Activated CD8-positive, alpha-beta T cell treated with anti-CD3 and anti-CD28 coated beads, Interleukin-2, amount 10 ng/mL, durations not matched to agents 7 days and 5 days (primary cell): ENCODE measurements around the gene CTNNA3. TPM values are rescaled to one million over a fixed set of nuclear protein-coding genes. Genes with fewer than 3 reads are reported as not detected.

Source experiments
- ATAC-seq: fragments of 150-1000 bp; cut with Tn5 transposase; one replicate; pipeline ENCODE4 v1.10.0; 2021; ENCODE audit warnings: moderate library complexity
- CTCF ChIA-PET: fragments of 350-600 bp; sonication (Branson Sonifier 250); formaldehyde crosslinking; loops from one replicate; lab custom pipeline; 2021; ENCODE audit warnings: antibody characterized with exemption; lab: Charles Lee
- POLR2A ChIA-PET: fragments of 350-600 bp; sonication (Branson Sonifier 250); formaldehyde crosslinking; loops from one replicate; lab custom pipeline; 2021; ENCODE audit warnings: antibody characterized with exemption; lab: Charles Lee
- DNase-seq: peaks from one replicate; pipeline ENCODE4 v3.0.0-alpha.2; 2020
- H3K27ac Mint-ChIP-seq: one replicate; pipeline ENCODE4 v1.8.0; 2021; ENCODE audit warnings: mild to moderate bottlenecking, mixed read lengths
- H3K27me3 Mint-ChIP-seq: one replicate; pipeline ENCODE4 v1.8.0; 2021; ENCODE audit warnings: low read depth, mixed read lengths
- H3K36me3 Mint-ChIP-seq: one replicate; pipeline ENCODE4 v1.8.0; 2021; ENCODE audit warnings: low read depth, mixed read lengths
- H3K4me1 Mint-ChIP-seq: one replicate; pipeline ENCODE4 v1.8.0; 2021; ENCODE audit warnings: low read depth, mixed read lengths
- H3K4me3 Mint-ChIP-seq: one replicate; pipeline ENCODE4 v1.8.0; 2021; ENCODE audit warnings: mild to moderate bottlenecking, mixed read lengths
- H3K9me3 Mint-ChIP-seq: one replicate; pipeline ENCODE4 v1.8.0; 2022; ENCODE audit warnings: mixed read lengths; ENCODE audit not compliant: insufficient read depth
- total RNA-seq, 2 experiments: library from RNA; stranded (reverse); gene quantifications; one replicate each; pipeline ENCODE4 v1.2.3, GENCODE V29; 2021

Gene CTNNA3
- total RNA-seq, 2 experiments from 2014 or later: 1.3 to 2.6 TPM

DNA sequence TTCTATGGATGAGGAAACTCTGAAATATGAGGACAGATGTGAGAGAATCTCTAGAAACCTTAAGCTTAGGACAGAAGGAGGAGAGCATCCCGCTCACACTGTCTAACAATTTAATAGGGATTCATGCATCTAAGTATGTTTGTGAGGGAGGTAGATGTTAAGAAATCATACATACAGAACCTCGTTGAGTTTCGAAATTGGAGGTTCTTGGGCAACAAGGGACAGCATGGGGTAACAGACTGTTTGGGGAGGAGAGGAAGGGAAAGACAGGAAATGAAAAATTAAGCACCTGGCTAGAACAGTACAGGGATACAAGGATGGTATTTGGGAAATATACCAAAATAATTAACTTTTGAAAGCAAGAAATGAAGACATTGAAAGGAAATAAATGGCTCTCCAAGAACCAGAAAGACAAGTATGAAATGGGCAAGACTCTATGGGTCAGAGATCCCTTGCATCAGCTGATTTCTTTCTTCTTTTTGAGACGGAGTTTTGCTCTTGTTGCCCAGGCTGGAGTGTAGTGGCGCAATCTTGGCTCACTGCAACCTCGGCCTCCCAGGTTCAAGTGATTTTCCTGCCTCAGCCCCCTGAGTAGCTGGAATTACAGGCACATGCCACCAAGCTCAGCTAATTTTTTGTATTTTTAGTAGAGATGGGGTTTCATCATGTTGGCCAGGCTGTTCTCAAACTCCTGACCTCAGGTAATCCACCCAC, 207.9 kb downstream of the CTNNA3 start:
- CTCF ChIA-PET: interaction anchor here (1.1 kb wide), 1 partner anchor 10 kb away, joined by 4 read pairs; no protein-coding TSS in a partner anchor
- Mint-ChIP-seq H3K27ac (no peak overlapping the region), H3K27me3 (no peaks in the 10 kb centered on the region), H3K4me3 (no peak overlapping the region), H3K36me3 (no peaks in the 10 kb centered on the region), H3K9me3 (no peaks in the 10 kb centered on the region), H3K4me1 (no peaks in the 10 kb centered on the region)
- ATAC-seq (no peak), DNase-seq (no peak)
- POLR2A ChIA-PET: no interaction called here

DNA sequence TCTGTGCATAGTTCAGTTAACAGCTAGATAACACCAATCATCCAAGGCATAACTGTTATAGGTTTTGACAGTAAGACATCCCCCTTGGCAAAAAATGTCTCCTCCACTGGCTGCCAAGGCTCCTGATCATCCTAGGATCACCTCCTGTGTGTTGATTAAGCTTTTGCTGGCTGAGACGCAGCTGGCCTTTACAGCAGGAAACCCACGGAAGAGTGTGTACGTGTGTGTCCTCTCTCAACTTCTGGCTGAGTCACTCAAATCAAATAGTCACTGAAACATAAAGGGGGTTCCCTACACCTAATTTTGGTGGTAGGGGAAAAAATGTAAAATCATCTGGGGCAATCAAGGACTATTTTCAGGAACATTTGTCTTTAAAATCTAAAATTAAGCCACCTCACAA, 208.8 kb downstream of the CTNNA3 start:
- ATAC-seq (no peak), DNase-seq (no peak)
- H3K27me3 Mint-ChIP-seq: no peaks in the 10 kb centered on the region
- H3K9me3 Mint-ChIP-seq: no peaks in the 10 kb centered on the region
- POLR2A ChIA-PET: no interaction called here
- no peak overlapping the region for H3K27ac Mint-ChIP-seq
- H3K4me1 Mint-ChIP-seq: no peaks in the 10 kb centered on the region
- no peaks in the 10 kb centered on the region for H3K36me3 Mint-ChIP-seq
- CTCF ChIA-PET: interaction anchor here (1.1 kb wide), 1 partner anchor 9 kb away, joined by 4 read pairs; no protein-coding TSS in a partner anchor
- no peak overlapping the region for H3K4me3 Mint-ChIP-seq

DNA sequence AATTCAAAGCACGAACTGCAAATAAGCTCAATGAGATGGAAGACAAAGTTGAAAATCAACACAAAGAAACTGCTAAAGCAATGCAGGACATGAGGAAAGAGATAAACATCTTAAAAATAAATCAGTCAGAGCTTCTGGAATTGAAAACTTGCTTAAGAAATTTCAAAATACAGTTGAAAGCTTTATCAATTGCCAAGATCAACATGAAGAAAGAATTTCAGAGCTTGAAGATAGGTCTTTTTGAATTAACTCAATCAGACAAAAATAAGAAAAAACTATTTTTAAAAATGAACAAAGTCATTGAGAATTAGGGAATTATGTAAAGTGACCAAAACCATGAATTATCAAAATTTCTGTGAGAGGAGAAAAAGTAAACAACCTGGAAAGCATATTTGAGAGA, 218.1 kb downstream of the CTNNA3 start:
- no peak for ATAC-seq
- ChIA-PET CTCF (interaction anchor here (0.8 kb wide), 1 partner anchor 9 kb away, joined by 4 read pairs; no protein-coding TSS in a partner anchor), POLR2A (no interaction called here)
- H3K36me3 Mint-ChIP-seq: no peaks in the 10 kb centered on the region
- H3K4me1 Mint-ChIP-seq: no peaks in the 10 kb centered on the region
- no peak overlapping the region for H3K27ac Mint-ChIP-seq
- peaks cover 21% of the 10 kb centered on the region for H3K9me3 Mint-ChIP-seq
- DNase-seq: no peak
- no peaks in the 10 kb centered on the region for H3K27me3 Mint-ChIP-seq
- no peak overlapping the region for H3K4me3 Mint-ChIP-seq

DNA sequence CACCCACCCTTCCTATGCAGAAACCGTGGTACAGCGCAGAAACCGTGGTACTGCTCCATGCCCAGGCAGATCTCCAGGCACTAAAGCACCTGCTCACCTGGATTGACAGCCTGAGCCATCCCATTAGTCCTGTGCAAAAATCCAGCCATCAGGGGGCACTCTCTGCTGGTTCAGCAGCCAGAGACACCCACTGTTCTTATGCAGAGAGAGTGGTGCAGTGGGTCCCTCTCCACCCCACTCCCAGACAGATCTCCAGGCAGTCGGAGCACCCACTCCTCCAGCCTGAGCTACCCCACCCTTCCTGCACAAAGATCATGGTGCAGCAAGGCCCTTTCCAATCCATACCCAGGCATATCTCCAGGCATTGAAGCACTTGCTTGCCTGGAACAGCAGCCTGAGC, 219.8 kb downstream of the CTNNA3 start:
- Mint-ChIP-seq H3K36me3 (no peaks in the 10 kb centered on the region), H3K27me3 (no peaks in the 10 kb centered on the region), H3K4me1 (no peaks in the 10 kb centered on the region), H3K9me3 (peaks cover 21% of the 10 kb centered on the region), H3K27ac (no peak overlapping the region), H3K4me3 (no peak overlapping the region)
- ChIA-PET CTCF (no interaction called here), POLR2A (no interaction called here)
- no peak for DNase-seq
- no peak for ATAC-seq

DNA sequence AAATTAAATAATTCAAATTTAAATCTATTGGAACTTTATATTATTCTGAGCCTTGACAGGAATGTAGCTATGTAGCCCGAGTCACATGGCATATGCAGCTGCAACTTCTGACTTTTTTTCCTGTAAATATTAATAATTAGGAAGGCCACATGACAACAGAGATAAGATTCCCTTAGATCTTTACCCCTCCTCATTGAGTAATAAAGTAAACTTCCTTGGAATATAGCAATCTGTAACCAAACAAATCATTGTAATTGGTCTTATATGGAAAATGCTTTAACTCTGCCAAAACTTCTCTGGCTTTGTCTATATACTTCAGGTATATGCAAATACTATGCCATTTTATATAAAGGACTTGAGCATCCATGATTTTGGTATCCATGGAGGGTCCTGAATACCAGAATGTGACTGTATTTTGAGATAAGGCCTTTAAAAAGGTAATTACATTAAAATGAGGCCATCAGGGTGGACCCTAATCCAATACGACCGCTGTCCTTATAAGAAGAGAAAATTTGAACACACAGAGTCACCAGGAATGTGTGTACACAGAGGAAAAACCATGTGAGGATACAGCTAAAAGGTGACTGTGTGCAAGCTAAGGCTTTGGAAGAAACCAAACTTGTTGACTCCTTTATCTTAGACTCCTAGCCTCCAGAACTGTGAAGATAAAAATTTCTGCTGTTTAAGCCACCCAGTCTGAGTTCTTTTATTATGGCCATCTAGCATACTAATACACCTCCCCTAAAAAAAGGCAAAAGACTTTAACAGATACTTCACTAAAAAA, 222.0 kb downstream of the CTNNA3 start:
- ATAC-seq (no peak), DNase-seq (no peak)
- ChIA-PET CTCF (no interaction called here), POLR2A (no interaction called here)
- Mint-ChIP-seq H3K9me3 (peaks cover 14% of the 10 kb centered on the region), H3K4me3 (no peak overlapping the region), H3K27ac (no peak overlapping the region), H3K27me3 (no peaks in the 10 kb centered on the region), H3K36me3 (no peaks in the 10 kb centered on the region), H3K4me1 (no peaks in the 10 kb centered on the region)

DNA sequence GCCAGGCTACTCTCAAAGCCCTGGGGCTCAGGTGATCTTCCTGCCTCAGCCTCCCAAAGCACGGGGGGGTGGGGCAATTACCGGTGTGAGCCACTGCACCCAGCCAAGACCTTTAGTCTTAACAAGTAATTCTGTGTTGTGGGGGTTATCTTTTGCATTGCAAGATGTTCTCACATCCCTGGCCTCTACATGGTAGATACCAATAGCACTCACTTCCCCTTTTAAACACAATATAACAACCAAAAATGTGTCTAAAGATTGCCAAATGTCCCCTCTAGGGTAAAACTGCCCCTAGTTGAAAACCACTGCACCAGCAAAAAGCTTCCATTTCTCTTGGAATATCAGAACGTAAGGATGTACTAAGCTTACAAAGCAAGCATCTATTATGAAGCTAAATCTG, 225.0 kb downstream of the CTNNA3 start:
- Mint-ChIP-seq H3K4me3 (no peak overlapping the region), H3K27me3 (no peaks in the 10 kb centered on the region), H3K4me1 (no peaks in the 10 kb centered on the region), H3K36me3 (no peaks in the 10 kb centered on the region), H3K27ac (no peak overlapping the region), H3K9me3 (no peaks in the 10 kb centered on the region)
- ChIA-PET CTCF (no interaction called here), POLR2A (no interaction called here)
- ATAC-seq (no peak), DNase-seq (no peak)

DNA sequence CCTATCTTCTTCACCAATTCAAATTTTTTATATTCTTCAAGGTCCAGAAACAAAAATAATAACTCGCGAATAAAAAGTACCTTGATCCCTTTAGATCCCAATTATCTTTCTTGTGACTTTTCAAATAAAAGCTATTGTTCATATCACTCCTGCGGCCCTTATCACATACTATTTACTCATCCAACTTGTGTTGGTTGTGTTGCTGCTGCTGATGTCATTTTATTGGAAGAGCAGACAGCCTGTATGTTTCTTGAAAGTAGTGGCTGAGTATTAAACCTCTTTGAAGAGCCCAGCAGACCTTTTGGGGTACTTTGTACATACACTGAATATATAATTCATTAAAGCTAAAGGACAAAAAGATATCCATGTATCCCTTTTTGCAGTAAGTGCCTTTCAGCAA, 231.7 kb downstream of the CTNNA3 start:
- no peaks in the 10 kb centered on the region for H3K27me3 Mint-ChIP-seq
- H3K9me3 Mint-ChIP-seq: no peaks in the 10 kb centered on the region
- H3K27ac Mint-ChIP-seq: no peak overlapping the region
- POLR2A ChIA-PET: no interaction called here
- CTCF ChIA-PET: no interaction called here
- ATAC-seq (no peak), DNase-seq (no peak)
- H3K4me1 Mint-ChIP-seq: no peaks in the 10 kb centered on the region
- no peak overlapping the region for H3K4me3 Mint-ChIP-seq
- no peaks in the 10 kb centered on the region for H3K36me3 Mint-ChIP-seq

DNA sequence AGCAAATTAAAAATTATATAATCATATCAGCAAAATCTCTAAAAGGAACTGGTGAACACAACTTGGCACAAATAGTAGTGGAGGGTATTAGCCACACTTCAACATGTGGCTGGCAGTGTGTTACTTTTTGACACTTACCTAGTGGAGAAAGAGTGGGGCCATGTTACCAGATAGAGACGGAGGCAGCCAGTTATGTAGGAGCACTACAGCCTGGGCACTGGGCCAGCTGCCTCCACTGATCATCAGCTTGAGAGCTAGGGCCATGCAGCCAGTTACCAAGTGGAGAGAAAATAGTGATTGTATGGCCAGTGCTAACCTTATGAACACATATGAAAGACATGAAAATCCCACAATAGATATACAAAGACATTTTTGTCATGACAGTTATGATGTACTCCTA, 243.1 kb downstream of the CTNNA3 start:
- ChIA-PET CTCF (no interaction called here), POLR2A (no interaction called here)
- H3K9me3 Mint-ChIP-seq: no peaks in the 10 kb centered on the region
- no peak overlapping the region for H3K4me3 Mint-ChIP-seq
- no peaks in the 10 kb centered on the region for H3K36me3 Mint-ChIP-seq
- no peaks in the 10 kb centered on the region for H3K27me3 Mint-ChIP-seq
- DNase-seq: no peak
- H3K27ac Mint-ChIP-seq: no peak overlapping the region
- ATAC-seq: no peak
- H3K4me1 Mint-ChIP-seq: no peaks in the 10 kb centered on the region

DNA sequence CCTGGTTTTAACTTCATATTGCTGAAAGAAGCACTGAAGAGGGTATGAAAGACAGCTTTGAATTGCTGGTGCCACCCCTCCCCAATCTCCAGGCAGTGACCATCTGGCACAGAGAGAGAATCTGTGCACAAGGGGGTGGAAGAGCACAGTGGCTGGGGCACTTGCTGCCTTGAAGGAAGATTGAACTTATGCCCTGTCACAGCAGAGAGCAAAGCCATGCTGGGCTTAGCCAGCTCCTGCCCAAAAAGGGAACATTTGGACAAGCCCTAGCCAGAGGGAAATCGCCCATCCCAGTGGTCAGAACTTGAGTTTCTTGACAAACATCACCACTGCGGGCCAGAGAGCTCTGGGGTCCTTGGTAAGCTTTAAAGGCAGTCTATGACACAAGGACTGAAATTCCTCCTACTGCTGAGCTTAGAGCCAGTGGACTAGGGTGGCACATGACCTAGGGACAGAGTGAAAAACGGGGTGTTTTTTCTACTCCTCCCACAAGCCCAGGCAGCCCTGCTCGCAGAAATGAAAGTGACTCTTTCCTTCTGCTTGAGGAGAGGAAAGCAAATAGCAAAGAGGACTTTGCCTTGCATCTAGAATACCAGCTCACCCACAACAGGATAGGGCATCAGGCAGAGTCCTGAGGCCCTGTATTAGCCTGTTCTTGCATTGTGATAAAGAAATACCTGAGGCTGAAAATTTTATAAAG, 257.2 kb downstream of the CTNNA3 start:
- CTCF ChIA-PET: no interaction called here
- no peak for ATAC-seq

DNA sequence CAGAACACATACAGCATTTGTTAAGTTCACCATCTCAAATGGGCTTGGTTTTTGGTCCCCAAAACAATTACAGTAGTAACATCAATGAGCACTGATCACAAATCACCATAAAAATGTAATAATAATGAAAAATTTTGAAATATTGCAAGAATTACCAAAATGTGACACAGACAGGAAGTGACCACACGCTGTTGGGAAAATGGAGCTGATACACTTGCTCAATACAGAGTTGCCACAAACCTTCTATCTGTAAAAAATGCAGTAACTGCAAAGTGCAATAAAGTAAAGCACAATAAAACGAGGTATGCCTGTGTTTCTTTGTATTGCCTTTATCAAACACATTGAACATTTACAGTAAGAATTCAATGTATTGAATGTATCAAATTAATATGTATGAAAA, 262.7 kb downstream of the CTNNA3 start:
- ChIA-PET POLR2A (no interaction called here), CTCF (no interaction called here)
- Mint-ChIP-seq H3K27ac (no peak overlapping the region), H3K4me1 (no peaks in the 10 kb centered on the region), H3K4me3 (no peak overlapping the region), H3K9me3 (no peaks in the 10 kb centered on the region), H3K27me3 (no peaks in the 10 kb centered on the region), H3K36me3 (no peaks in the 10 kb centered on the region)
- ATAC-seq: no peak
- no peak for DNase-seq

More for the DNA sequence above, 257.2 kb downstream of the CTNNA3 start:
- H3K27ac Mint-ChIP-seq: no peak overlapping the region
- H3K9me3 Mint-ChIP-seq: peaks cover 9% of the 10 kb centered on the region
- H3K27me3 Mint-ChIP-seq: no peaks in the 10 kb centered on the region
- no peak for DNase-seq
- POLR2A ChIA-PET: no interaction called here
- no peak overlapping the region for H3K4me3 Mint-ChIP-seq
- H3K36me3 Mint-ChIP-seq: no peaks in the 10 kb centered on the region
- no peaks in the 10 kb centered on the region for H3K4me1 Mint-ChIP-seq

DNA sequence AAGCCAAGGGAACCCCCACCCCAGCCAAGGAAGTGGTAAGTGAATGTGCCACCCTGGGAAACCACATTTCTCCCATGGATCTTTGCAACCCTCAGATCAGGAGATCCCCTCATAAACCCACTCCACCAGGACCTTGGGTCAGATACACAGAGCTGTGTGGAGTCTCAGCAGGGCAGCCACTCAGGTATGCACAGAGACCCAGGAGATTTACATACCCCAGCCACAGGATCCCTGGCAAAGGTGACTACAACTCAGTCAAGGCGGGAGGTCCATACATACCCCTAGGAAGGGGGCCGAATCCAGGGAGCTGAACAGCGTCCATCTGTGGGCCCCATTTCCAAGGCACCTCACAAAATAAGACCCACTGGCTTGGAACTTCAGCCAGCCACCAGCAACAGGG, 293.4 kb downstream of the CTNNA3 start:
- H3K9me3 Mint-ChIP-seq: peaks cover 5% of the 10 kb centered on the region
- no peaks in the 10 kb centered on the region for H3K27me3 Mint-ChIP-seq
- no peaks in the 10 kb centered on the region for H3K4me1 Mint-ChIP-seq
- ChIA-PET CTCF (no interaction called here), POLR2A (no interaction called here)
- ATAC-seq (no peak), DNase-seq (no peak)
- H3K4me3 Mint-ChIP-seq: no peak overlapping the region
- H3K36me3 Mint-ChIP-seq: no peaks in the 10 kb centered on the region
- no peak overlapping the region for H3K27ac Mint-ChIP-seq

DNA sequence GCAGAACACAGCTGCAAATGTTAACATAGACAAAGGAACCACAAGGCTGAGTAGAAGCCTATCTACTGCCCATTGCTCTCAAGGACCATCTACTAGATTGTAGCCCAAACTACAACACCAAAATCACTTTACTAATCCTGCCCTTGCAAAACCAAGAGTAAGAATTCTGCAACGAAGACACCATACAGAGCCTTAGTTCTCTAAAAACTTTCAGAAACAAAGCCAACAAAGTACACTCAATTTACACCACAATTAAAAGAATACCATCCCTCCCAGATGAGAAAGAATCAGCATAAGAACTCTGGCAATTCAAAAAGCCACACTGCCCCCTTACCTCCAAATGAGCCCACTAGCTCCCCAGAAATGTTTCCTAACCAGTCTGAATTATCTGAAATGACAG, 294.3 kb downstream of the CTNNA3 start:
- no peak for DNase-seq
- Mint-ChIP-seq H3K4me3 (no peak overlapping the region), H3K9me3 (peaks cover 5% of the 10 kb centered on the region), H3K4me1 (no peaks in the 10 kb centered on the region), H3K36me3 (no peaks in the 10 kb centered on the region), H3K27me3 (no peaks in the 10 kb centered on the region), H3K27ac (no peak overlapping the region)
- ChIA-PET CTCF (no interaction called here), POLR2A (no interaction called here)
- ATAC-seq: no peak
